Activated naive CD4-positive, alpha-beta T cell treated with anti-CD3 and anti-CD28 coated beads, Interleukin-2, amount 10 ng/mL, durations not matched to agents 7 days and 5 days (primary cell): ENCODE data around the gene FTSJ1.

Experiments used
- CTCF ChIA-PET: fragments of 350-600 bp; sonication (Branson Sonifier 250); formaldehyde crosslinking; loops from one replicate; lab custom pipeline; 2021; ENCODE audit warnings: antibody characterized with exemption; lab: Charles Lee
- DNase-seq: peaks from one replicate; pipeline ENCODE4 v3.0.0-alpha.2; 2020
- H3K27ac Mint-ChIP-seq: one replicate; pipeline ENCODE4 v1.8.0; 2021; ENCODE audit warnings: mild to moderate bottlenecking, moderate library complexity, mixed read lengths
- H3K27me3 Mint-ChIP-seq: one replicate; pipeline ENCODE4 v1.8.0; 2021; ENCODE audit warnings: mild to moderate bottlenecking, mixed read lengths
- H3K36me3 Mint-ChIP-seq: one replicate; pipeline ENCODE4 v1.8.0; 2021; ENCODE audit warnings: mixed read lengths
- H3K4me1 Mint-ChIP-seq: one replicate; pipeline ENCODE4 v1.8.0; 2021; ENCODE audit warnings: mixed read lengths
- H3K4me3 Mint-ChIP-seq: one replicate; pipeline ENCODE4 v1.8.0; 2021; ENCODE audit warnings: mild to moderate bottlenecking, moderate library complexity, mixed read lengths
- H3K9me3 Mint-ChIP-seq: one replicate; pipeline ENCODE4 v1.8.0; 2021; ENCODE audit warnings: mixed read lengths

FTSJ1 gene

GRCh38 chrX:48465336-48465933 lies 10.6 kb upstream of the FTSJ1 start:
- H3K36me3 Mint-ChIP-seq = peaks cover 51% of the 10 kb centered on the region
- H3K9me3 Mint-ChIP-seq = no peaks in the 10 kb centered on the region
- H3K27me3 Mint-ChIP-seq = no peaks in the 10 kb centered on the region
- H3K4me3 Mint-ChIP-seq = no peak overlapping the region
- peak overlapping the region; percentile 69 for H3K27ac Mint-ChIP-seq
- H3K4me1 Mint-ChIP-seq = peaks cover 49% of the 10 kb centered on the region
- CTCF ChIA-PET = no interaction called here
- DNase-seq = no peak

- H3K4me3 Mint-ChIP-seq = peak overlapping the region; percentile 48
- DNase-seq = peak; percentile 39
- peaks cover 51% of the 10 kb centered on the region for H3K4me1 Mint-ChIP-seq
- H3K9me3 Mint-ChIP-seq = no peaks in the 10 kb centered on the region
- CTCF ChIA-PET = interaction anchor here (1.9 kb wide), 1 partner anchor 73 kb away, joined by 5 read pairs; the partner anchor contains the start of gene TBC1D25
- peaks cover 43% of the 10 kb centered on the region for H3K36me3 Mint-ChIP-seq
- H3K27me3 Mint-ChIP-seq = no peaks in the 10 kb centered on the region
- peak overlapping the region; percentile 69 for H3K27ac Mint-ChIP-seq
These were observed 9.3 kb upstream of the FTSJ1 start for GRCh38 chrX:48466696-48467095.

- Mint-ChIP-seq H3K4me1 (peaks cover 51% of the 10 kb centered on the region), H3K36me3 (peaks cover 40% of the 10 kb centered on the region), H3K27me3 (no peaks in the 10 kb centered on the region), H3K9me3 (no peaks in the 10 kb centered on the region), H3K27ac (no peak overlapping the region), H3K4me3 (peak overlapping the region; percentile 98)
- CTCF ChIA-PET = interaction anchor here (1.1 to 1.9 kb wide), 2 partner anchors 11 to 72 kb away, joined by 3 to 5 read pairs; partner anchors contain the start of gene TBC1D25
- DNase-seq = no peak
These were observed 8.7 kb upstream of the FTSJ1 start for GRCh38 chrX:48467281-48467761.

GRCh38 chrX:48468247-48468671 lies 7.7 kb upstream of the FTSJ1 start:
- peaks cover 35% of the 10 kb centered on the region for H3K36me3 Mint-ChIP-seq
- H3K4me3 Mint-ChIP-seq = peak overlapping the region; percentile 98
- no peaks in the 10 kb centered on the region for H3K27me3 Mint-ChIP-seq
- DNase-seq = peak; percentile 66
- H3K27ac Mint-ChIP-seq = peak overlapping the region; percentile 84
- H3K4me1 Mint-ChIP-seq = peaks cover 44% of the 10 kb centered on the region
- H3K9me3 Mint-ChIP-seq = no peaks in the 10 kb centered on the region
- CTCF ChIA-PET = interaction anchor here (1.1 to 1.9 kb wide), 2 partner anchors 12 to 72 kb away, joined by 3 to 5 read pairs; partner anchors contain the start of gene TBC1D25

GRCh38 chrX:48468693-48469691 lies 7.0 kb upstream of the FTSJ1 start:
- Mint-ChIP-seq H3K9me3 (no peaks in the 10 kb centered on the region), H3K4me3 (peak overlapping the region; percentile 98)
- peak; percentile 68 for DNase-seq

GRCh38 chrX:48470110-48470832 lies 5.7 kb upstream of the FTSJ1 start, which contains the start of gene SLC38A5:
TSS of gene SLC38A5 (minus strand) at chrX:48470260. CDS start at chrX:48467924, 2,336 bp downstream.
- no peak for DNase-seq
- H3K4me1 Mint-ChIP-seq = peaks cover 45% of the 10 kb centered on the region
- peak within 1 kb of the TSS; percentile 98 for H3K4me3 Mint-ChIP-seq
- peak within 1 kb of the TSS; percentile 84 for H3K27ac Mint-ChIP-seq
- CTCF ChIA-PET = no interaction called here
- H3K27me3 Mint-ChIP-seq = no peaks in the 10 kb centered on the region
- peaks cover 21% of the 10 kb centered on the region for H3K36me3 Mint-ChIP-seq
- H3K9me3 Mint-ChIP-seq = no peaks in the 10 kb centered on the region

More at GRCh38 chrX:48468693-48469691, 7.0 kb upstream of the FTSJ1 start:
- Mint-ChIP-seq H3K36me3 (peaks cover 31% of the 10 kb centered on the region), H3K27ac (peak overlapping the region; percentile 84), H3K4me1 (peaks cover 43% of the 10 kb centered on the region), H3K27me3 (no peaks in the 10 kb centered on the region)
- CTCF ChIA-PET = interaction anchor here (0.6 to 1.2 kb wide), 2 partner anchors 223 to 241 kb away, joined by 3 read pairs; no protein-coding TSS in a partner anchor

- Mint-ChIP-seq H3K27ac (peak overlapping the region; percentile 73), H3K4me3 (no peak overlapping the region), H3K27me3 (no peaks in the 10 kb centered on the region), H3K4me1 (peaks cover 44% of the 10 kb centered on the region), H3K9me3 (no peaks in the 10 kb centered on the region), H3K36me3 (peaks cover 16% of the 10 kb centered on the region)
- CTCF ChIA-PET = no interaction called here
- no peak for DNase-seq
These were observed 5.2 kb upstream of the FTSJ1 start for GRCh38 chrX:48470833-48471118.

GRCh38 chrX:48471504-48471903 lies 4.5 kb upstream of the FTSJ1 start:
- no peak overlapping the region for H3K4me3 Mint-ChIP-seq
- no peak for DNase-seq
- no peaks in the 10 kb centered on the region for H3K9me3 Mint-ChIP-seq
- CTCF ChIA-PET = no interaction called here
- H3K4me1 Mint-ChIP-seq = peaks cover 44% of the 10 kb centered on the region
- H3K27me3 Mint-ChIP-seq = no peaks in the 10 kb centered on the region
- no peak overlapping the region for H3K27ac Mint-ChIP-seq
- peaks cover 12% of the 10 kb centered on the region for H3K36me3 Mint-ChIP-seq

GRCh38 chrX:48472225-48472624 lies 3.8 kb upstream of the FTSJ1 start:
- Mint-ChIP-seq H3K4me3 (no peak overlapping the region), H3K4me1 (peaks cover 44% of the 10 kb centered on the region), H3K36me3 (peaks cover 11% of the 10 kb centered on the region), H3K27ac (no peak overlapping the region), H3K9me3 (no peaks in the 10 kb centered on the region), H3K27me3 (no peaks in the 10 kb centered on the region)
- DNase-seq = no peak
- CTCF ChIA-PET = no interaction called here

GRCh38 chrX:48472851-48473703 lies 2.9 kb upstream of the FTSJ1 start:
- no peak for DNase-seq
- CTCF ChIA-PET = interaction anchor here (0.6 to 1.4 kb wide), 3 partner anchors 20 to 103 kb away, joined by 3 to 5 read pairs (median 4); no protein-coding TSS in a partner anchor
- no peaks in the 10 kb centered on the region for H3K9me3 Mint-ChIP-seq
- no peaks in the 10 kb centered on the region for H3K27me3 Mint-ChIP-seq
- no peak overlapping the region for H3K4me3 Mint-ChIP-seq
- H3K27ac Mint-ChIP-seq = no peak overlapping the region
- H3K4me1 Mint-ChIP-seq = peaks cover 44% of the 10 kb centered on the region
- peaks cover 16% of the 10 kb centered on the region for H3K36me3 Mint-ChIP-seq

- Mint-ChIP-seq H3K4me3 (no peak overlapping the region), H3K4me1 (peaks cover 49% of the 10 kb centered on the region), H3K27me3 (no peaks in the 10 kb centered on the region), H3K9me3 (no peaks in the 10 kb centered on the region), H3K36me3 (peaks cover 21% of the 10 kb centered on the region), H3K27ac (no peak overlapping the region)
- CTCF ChIA-PET = interaction anchor here (0.6 to 1.4 kb wide), 4 partner anchors 19 to 102 kb away, joined by 3 to 5 read pairs (median 4); partner anchors contain the start of gene RBM3
- DNase-seq = no peak
These were observed 2.4 kb upstream of the FTSJ1 start for GRCh38 chrX:48473704-48473990.

- Mint-ChIP-seq H3K27me3 (no peaks in the 10 kb centered on the region), H3K9me3 (no peaks in the 10 kb centered on the region), H3K36me3 (peaks cover 21% of the 10 kb centered on the region), H3K27ac (no peak overlapping the region), H3K4me1 (peaks cover 51% of the 10 kb centered on the region), H3K4me3 (no peak overlapping the region)
- CTCF ChIA-PET = interaction anchor here (0.6 to 1.4 kb wide), 8 partner anchors 19 to 391 kb away, joined by 3 to 9 read pairs (median 4); partner anchors contain the start of genes RBM3 and TBC1D25
- DNase-seq = peak; percentile 62
These were observed 1.9 kb upstream of the FTSJ1 start for GRCh38 chrX:48474127-48474526.

GRCh38 chrX:48474581-48474980 lies 1.4 kb upstream of the FTSJ1 start:
- H3K27ac Mint-ChIP-seq = peak overlapping the region; percentile 97
- H3K4me3 Mint-ChIP-seq = peak overlapping the region; percentile 94
- DNase-seq = no peak
- peaks cover 49% of the 10 kb centered on the region for H3K4me1 Mint-ChIP-seq
- H3K27me3 Mint-ChIP-seq = no peaks in the 10 kb centered on the region
- CTCF ChIA-PET = interaction anchor here (0.6 to 1.4 kb wide), 7 partner anchors 18 to 392 kb away, joined by 3 to 9 read pairs (median 4); partner anchors contain the start of genes RBM3 and TBC1D25
- H3K9me3 Mint-ChIP-seq = no peaks in the 10 kb centered on the region
- peaks cover 23% of the 10 kb centered on the region for H3K36me3 Mint-ChIP-seq
